ENCODE data around the gene TSPAN2. TPM values are rescaled to one million over a fixed set of nuclear protein-coding genes. Genes with fewer than 3 reads are reported as not detected.

Gene TSPAN2
- total RNA-seq, 1 donor from 2014 or later: 2.9 TPM

DNA sequence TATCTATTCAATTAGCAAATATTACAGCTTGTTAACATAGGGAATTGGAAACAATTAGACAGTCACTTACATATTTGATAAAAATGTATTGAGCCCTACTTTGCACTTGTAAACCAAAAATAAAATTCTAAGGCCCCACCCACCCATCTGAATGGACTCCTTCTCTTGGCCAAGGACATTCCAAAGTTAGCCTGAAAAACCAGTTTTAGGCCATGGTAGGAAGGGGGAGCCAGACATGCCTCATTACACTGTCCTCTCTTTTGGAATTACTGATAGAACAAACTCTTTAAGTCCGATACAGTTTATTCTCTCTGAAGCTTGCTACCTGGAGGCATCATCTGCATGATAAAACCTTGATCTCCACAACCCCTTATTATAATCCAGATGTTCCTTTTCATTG is 28.0 kb upstream of the TSPAN2 start:
- intact Hi-C loops (cut with DNase I): loop anchor here (10.0 kb wide), 1 partner anchor 142 kb away; no protein-coding TSS in a partner anchor
- ATAC-seq: no peak
- DNase-seq (ENCODE audit: low spot score): no peak

DNA sequence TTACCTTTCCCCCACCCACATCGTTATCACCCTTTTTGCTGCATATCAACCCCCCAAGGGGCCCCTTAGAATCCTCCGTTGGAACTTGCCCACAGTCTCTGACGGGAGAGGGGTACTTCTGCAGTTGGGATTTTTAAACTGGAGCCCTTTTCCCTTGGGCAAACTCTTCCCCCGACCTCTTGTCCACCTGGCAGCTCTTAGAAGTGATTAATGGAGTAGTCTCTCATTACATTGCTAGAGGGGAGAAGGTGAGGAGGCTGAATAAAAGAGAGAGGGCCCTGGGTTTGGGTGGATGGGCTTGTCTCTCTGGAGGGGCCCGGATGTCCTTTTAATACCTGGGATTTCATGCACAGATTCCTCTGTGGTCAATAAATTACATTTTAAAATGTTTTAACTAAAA is 27.2 kb upstream of the TSPAN2 start:
- no peak for DNase-seq (ENCODE audit: low spot score)
- no peak for ATAC-seq
- intact Hi-C loops (cut with DNase I): loop anchor here (10.0 kb wide), 1 partner anchor 142 kb away; no protein-coding TSS in a partner anchor

DNA sequence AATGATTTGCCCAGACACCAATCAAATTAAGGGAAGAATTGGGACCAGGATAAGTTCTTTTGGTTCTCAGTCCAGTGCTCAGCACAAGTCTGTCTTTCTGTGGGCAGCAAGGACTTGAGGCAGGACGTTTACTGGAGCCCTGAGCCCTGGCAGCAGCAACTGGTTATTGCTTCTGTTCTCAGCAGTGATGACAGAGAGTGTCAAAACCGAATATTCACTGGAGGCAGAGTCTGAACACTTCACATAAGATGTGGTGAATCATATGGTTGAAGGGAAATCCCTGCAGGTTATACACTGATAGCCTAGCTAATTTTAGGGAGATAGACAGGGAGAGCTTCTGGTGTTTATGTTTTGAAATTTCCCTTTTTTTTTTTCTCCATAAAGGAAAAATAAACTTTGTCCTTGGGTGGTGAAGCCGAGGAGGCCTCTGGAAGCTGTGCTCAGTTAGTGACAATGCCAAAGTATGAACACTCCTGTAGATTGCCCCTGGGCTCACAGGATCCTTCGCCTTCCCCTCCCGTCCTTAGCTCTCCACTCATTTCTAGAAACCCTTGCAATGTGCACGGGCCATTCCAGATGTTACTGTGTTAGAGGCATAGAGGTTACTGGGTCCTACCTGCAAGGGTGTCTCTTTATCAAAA is 26.3 kb upstream of the TSPAN2 start:
- no peak for ATAC-seq
- DNase-seq (ENCODE audit: low spot score): no peak
- intact Hi-C loops (cut with DNase I): loop anchor here (10.0 kb wide), 1 partner anchor 141 kb away; no protein-coding TSS in a partner anchor

DNA sequence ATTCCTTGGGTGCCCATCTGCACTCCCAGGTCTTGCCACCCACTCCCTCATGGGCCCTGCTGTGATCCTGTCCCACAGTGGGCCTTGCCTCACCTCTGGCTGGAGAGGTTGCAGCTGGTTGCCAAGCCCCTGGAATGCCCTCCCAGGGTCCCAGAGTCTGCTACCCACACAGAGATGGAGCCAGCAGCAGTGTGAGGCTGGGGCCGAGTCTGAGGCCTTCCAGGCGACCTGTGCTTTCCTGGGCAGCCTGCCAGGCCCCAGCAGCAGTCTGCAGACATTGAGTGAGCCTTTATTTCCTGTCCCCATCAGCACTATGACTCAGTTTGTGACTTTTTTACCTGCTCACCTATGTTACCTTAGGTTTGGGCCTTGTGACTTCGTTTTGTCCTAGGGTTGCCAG is 25.0 kb upstream of the TSPAN2 start:
- ATAC-seq: no peak
- DNase-seq (ENCODE audit: low spot score): no peak
- intact Hi-C loops (cut with DNase I): loop anchor here (10.0 kb wide), 1 partner anchor 140 kb away; no protein-coding TSS in a partner anchor

DNA sequence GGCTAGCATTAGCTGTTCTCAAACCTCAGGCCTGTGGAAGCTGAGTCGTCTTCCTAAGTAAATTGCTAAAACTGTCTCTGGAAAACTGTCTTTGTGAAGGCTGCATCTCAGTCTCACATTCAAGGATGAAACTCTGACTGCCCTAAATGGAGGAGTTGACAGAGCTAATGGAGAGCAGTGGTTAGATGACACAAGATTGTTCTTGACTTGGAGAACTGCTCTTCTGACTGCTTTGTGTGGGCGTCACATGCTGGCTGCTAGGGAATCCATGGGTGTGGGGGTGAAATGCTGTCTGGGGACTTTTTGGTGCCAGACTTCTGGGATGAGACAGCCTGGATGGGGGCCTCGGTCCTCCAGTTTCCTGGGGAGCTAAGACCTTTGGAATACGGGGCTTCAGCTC is 24.5 kb upstream of the TSPAN2 start:
- DNase-seq (ENCODE audit: low spot score): no peak
- no peak for ATAC-seq
- intact Hi-C loops (cut with DNase I): loop anchor here (10.0 kb wide), 1 partner anchor 139 kb away; no protein-coding TSS in a partner anchor

DNA sequence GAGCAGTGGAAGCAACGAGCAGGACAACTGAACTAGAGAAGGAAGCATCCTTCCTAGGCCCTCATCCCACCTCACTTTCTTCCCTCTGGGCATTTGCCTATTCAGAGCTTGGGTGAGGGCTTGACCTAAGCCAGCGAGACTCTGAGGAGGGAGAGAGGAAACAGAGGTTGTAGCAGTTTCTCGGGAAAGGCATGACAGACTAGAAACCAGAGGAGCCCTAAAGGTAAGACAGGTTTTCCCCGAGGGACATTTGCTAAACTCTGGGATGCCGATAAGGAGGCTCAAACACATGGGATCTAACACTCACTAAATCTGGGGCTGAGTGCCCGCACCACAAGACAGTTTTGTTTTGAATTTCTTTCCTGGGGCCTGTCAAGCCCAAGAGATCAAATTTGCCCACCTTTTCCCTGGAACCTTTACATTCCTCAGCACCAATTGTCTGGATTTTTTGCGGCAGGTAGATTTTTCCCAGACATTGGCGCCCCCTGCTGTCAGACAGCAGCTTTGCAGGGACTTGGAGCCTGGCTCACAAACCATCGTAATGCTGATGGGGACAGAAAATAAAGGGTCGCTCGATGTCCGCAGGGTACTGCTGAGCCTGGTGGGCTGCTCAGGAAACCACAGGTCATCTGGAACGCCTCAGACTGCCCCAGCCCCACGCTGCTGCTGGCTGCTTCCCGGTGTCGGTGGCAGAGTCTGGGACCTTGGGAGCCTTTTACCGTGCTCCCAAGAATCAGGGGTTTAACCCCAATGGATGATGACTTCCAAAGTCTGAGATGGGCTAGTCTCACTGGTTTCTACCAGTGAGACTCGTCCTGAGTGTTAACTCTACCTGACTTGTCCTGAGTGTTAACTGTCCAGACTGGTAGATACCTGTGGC is 23.4 kb upstream of the TSPAN2 start:
- peak; percentile 35 for ATAC-seq
- intact Hi-C loops (cut with DNase I): loop anchor here (10.0 kb wide), 1 partner anchor 138 kb away; no protein-coding TSS in a partner anchor
- peak; percentile 67 for DNase-seq (ENCODE audit: low spot score)

DNA sequence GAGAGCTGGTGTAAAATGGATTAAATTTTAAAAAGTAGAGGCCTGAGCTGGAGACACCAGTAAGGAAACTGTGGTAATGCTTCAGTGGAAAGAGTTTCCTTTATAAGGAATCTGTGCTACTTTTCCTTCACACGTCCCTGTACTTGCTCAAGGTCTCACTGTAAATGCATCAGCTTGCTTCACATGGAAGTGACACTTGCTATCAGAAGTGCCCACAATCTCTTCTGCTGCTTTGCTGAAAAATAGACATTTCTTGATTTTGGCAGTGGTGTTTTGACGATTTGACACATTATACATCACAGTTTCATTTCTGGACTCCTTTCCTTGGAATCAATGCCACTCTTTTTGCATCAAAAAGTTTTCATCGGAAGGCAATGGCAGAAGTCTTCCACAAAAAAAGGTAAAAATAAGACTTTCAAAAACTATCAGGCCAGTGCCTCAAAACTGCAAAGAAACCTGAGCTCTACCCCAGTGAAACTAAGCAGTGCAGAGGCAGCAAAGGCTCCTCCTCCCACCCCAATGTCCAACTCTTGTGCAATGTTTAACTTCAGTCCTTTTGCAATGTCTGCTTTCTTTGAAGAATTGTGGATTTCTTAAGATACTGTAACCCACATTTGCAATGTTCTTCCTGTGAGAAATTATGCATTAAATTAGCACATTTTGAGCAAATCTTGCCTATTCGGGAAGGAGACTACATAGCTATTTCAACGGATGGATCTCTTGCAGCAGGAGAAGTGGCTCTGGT is 18.4 kb upstream of the TSPAN2 start:
- intact Hi-C loops (cut with DNase I): no loop called here
- no peak for DNase-seq (ENCODE audit: low spot score)
- peak; percentile 76 for ATAC-seq

DNA sequence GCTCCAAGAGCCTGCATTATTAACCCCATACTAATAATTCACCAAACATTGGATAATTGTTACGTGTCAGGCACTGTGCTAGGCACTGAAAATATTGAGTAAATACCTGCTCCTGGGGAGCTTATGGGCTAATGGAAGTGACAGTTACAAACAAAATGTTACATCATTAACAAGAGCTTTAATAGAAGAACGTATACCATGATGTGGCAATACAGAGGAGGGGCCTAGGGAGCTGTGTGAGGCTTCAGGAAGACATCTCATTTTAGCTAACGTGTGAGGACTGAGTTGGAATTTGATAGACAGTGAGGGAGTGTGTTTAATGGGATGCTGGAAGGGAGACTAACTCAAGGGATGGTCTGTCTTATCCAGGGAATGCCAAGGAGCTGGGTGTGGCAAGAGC is 16.5 kb upstream of the TSPAN2 start:
- intact Hi-C loops (cut with DNase I): no loop called here
- DNase-seq (ENCODE audit: low spot score): no peak
- no peak for ATAC-seq

DNA sequence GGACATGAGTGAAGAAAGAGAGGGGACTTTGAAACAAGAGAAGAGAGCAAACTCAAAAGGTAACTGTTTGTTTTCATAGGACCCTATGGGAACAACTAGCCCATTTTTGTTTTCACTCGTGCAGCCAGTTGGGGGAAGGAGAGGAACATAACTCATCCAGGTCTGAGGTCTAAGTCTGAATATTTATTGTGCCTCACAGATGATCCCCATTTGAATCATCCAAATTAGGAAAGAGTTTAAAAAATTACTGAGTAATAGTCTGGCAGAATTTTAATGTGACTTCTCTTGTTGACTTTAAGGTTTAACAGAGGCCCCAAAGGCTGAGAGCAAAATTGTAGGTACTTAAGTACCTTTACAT is 10.4 kb upstream of the TSPAN2 start:
- no peak for ATAC-seq
- intact Hi-C loops (cut with DNase I): no loop called here
- no peak for DNase-seq (ENCODE audit: low spot score)

DNA sequence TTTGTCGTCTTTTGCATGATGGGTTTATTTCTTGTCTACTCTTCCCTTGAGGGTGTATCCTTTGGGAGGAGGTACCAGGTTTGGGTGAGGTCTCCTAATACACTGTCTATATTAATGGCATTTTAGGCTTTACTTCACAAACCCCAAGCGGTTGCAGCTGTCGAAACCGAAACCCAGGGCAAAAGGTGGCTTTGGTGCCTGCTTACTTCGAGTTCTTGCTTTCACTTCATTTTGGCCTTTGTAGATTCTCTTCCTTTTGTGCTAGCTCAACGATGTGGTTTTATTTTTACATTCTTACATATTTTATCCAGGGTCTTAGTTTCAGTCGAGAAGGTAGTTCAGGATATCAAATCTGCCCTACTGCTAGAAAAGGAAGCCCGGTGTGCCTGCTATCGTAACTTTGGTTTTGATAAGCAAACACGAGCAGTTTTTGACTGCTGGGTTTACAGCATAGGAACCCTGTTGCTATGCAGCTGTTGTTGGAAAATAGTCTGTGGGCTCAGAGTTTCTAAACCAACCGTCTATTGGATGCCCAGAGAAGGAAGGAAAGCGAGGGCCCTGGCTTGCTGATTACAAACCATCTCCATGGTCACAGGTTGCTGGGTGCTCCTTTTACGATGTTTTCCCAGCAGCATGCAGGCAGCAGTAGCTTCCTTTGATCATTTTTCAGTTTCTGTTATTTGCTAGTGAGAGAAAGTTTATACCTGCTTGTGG is 9.8 kb upstream of the TSPAN2 start:
- DNase-seq (ENCODE audit: low spot score): no peak
- intact Hi-C loops (cut with DNase I): no loop called here

DNA sequence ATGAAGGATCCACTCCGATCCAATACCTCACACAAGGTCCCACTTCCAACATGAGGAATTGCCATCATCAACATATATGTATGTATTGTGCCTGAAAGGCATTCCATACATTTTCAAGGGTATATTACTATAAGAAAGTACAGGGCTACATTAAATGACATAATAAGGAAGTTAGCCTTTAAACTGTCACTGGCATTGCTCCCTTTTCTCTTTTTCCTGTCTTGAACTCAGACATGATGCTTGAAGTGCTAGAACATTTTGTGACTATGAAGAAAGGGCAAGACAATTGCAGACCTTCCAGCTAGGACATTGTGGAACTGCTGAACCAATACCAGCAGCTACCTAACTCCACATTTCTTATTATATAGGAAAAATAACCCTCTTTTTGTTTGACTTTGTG is 2.9 kb upstream of the TSPAN2 start:
- intact Hi-C loops (cut with DNase I): no loop called here
- DNase-seq (ENCODE audit: low spot score) (no peak), ATAC-seq (no peak)

More for the DNA sequence above, 9.8 kb upstream of the TSPAN2 start:
- ATAC-seq: peak; percentile 55

DNA sequence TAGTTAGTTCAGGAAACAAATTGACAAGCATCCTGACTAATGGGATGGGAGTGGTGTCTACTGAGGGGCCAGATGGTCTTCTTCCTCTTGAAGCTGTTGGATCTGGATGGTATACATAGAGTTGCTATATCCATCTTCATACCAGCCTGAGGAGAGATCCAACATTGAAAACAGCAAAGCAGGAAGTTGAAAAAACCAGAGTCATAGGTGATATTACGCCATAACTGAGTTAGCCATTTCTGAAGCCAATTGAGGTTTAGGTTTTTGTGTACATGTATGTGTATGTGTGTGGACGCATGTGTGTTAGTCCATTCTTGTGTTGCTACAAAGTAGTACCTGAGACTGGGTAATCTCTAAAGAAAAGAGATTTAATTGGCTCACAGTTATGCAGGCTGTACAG is 2.3 kb upstream of the TSPAN2 start:
- no peak for ATAC-seq
- intact Hi-C loops (cut with DNase I): no loop called here
- no peak for DNase-seq (ENCODE audit: low spot score)

DNA sequence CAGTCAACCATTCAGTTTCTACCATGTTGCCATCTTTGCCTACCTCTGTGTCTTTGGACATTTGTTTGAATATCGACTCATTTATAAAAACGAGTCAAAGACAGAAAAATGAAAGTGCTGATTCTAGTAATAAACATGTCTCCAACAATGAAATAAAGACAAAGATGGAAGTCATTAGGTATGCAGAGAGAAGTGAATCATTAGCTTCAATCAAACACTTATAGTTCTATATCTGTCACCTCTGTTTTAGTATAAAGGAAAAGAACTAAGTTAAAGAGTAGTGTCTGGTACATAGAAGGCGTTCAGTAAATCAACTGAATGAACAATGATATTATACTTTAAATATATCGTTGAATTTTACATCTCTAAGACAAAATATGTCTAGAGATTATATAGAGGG is 1.7 kb upstream of the TSPAN2 start:
- intact Hi-C loops (cut with DNase I): no loop called here
- ATAC-seq (no peak), DNase-seq (ENCODE audit: low spot score) (no peak)

DNA sequence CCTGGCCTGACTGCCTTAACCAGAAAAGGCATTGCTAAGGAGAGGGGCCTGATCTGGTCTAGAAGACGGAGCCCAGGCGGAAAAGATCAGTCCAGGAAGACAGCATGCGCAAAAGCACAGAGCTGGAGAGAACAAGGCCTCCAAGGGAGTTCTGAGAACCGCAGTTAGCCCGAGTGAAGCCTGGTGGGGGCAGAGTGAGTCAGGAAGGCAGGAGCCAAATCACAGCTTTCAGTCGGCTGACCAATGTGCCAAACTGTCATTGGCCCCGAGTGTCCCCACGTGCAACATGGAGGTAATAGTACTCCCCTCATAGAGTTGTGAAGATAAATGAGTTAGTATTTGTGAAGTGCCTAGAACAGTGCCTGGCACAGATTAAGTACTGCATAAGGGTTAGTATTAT is 1.2 kb upstream of the TSPAN2 start:
- DNase-seq (ENCODE audit: low spot score): no peak
- intact Hi-C loops (cut with DNase I): no loop called here
- peak; percentile 19 for ATAC-seq

DNA sequence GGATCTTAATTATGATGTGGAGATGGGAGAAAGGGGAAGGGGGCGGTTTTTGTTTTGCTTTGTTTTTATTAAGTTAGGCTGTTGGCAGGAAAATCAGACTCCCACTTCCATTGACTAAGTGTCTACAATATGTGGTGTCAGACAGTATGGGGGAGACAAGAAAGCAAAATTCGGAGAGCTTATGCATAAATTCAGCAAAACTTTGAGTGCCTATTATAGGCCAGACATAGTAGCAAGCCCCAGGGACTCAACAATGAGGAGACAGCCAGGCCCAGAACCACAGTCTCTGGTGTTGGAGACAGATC is 835 bp upstream of the TSPAN2 start:
- ATAC-seq (peak; percentile 21), DNase-seq (ENCODE audit: low spot score) (no peak)
- intact Hi-C loops (cut with DNase I): no loop called here

DNA sequence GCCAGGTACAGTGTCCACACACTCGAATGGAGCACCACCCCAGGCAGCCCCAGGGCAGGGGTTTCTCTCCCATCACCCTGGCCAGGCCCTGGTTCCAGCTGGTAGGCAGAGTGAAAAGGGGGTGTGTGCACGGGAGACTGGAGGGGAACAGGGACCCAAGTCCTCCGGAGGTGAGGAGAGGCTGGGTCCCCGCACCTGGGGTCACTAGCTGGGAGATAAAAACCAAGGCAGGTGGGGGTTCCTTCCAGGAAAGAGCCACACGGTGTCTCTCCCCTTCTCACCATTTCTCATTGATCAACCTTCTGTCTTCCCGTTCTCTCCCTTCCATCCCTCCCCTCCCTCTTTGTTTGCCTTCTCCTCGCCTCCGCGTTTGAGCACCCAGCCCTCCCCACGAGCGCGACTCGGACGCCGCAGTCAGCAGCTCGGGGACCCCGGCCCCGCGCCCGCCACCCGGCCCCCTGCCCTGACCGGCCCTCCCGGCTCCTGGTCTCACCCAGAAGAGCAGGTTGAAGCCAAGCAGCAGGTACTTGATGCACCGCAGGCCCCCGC is 358 bp downstream of the TSPAN2 start:
- intact Hi-C loops (cut with DNase I): no loop called here
- DNase-seq (ENCODE audit: low spot score) (no peak), ATAC-seq (no peak)

DNA sequence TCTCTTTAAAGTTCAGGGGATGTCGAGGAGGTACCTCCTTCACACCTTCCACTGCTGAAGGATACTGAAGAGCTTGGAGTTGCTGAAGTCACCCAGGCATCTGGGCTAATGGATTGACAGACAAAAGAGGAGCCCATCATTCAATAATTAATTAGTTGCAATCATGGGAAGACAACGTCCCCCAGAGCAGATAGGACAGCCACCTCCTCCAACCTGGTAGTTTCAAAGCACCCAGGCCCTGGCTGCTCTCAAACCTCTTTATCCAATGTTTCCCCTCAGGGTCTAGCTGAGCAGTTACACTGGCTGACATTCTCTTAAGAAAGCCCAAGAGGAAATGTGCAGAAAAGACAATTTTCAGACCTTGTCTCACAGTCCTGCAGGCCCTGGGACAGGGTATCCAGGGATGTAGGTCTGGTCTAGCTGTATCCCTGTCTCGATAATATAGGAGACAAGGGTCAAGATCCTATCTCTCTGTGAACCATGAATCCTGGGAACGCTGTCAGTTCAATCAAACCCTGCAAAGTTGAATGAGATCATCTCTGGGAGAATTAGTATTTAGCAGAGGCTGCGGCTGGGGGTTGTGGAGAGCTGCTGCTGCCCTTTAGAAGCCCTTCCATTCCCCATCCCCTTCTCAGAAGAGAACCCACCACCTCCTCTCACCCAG is 1.1 kb downstream of the TSPAN2 start:
- intact Hi-C loops (cut with DNase I): no loop called here
- ATAC-seq: no peak

DNA sequence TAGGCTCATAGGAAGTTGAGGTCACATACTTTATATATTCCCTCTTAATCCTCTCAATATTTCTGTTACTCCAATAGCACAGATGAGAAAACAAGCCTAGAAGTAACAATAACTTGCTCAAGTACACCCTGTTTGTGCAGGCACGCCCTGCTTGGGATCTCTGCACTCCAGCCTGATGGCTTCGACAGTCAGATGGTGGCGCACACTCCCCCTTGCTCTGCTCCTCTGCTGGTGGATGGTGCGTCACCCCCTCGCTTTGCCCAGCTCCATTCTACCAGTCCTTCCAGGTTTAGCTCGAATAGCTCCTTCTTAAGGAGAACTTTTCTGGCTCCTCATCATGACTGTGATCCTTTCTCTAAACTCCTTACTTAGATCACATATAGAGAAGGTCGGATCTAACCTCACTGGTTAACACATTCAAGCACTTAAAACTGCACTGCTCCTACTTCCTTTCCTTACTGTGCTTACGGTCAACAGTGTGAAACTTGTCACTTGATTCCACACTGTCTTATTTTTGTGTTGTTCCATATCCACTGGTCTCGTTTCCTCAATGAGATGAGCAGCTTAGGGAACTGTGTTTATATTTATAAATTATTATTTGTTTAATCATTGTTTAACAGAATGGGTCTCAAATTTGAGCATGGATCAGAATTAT is 3.0 kb downstream of the TSPAN2 start:
- ATAC-seq (no peak), DNase-seq (ENCODE audit: low spot score) (no peak)
- intact Hi-C loops (cut with DNase I): no loop called here

More for the DNA sequence above, 1.1 kb downstream of the TSPAN2 start:
- DNase-seq (ENCODE audit: low spot score): no peak

Data from sciatic nerve (tissue), 2 donors.